Measurements from ENCODE around the gene GFOD1.

DNA sequence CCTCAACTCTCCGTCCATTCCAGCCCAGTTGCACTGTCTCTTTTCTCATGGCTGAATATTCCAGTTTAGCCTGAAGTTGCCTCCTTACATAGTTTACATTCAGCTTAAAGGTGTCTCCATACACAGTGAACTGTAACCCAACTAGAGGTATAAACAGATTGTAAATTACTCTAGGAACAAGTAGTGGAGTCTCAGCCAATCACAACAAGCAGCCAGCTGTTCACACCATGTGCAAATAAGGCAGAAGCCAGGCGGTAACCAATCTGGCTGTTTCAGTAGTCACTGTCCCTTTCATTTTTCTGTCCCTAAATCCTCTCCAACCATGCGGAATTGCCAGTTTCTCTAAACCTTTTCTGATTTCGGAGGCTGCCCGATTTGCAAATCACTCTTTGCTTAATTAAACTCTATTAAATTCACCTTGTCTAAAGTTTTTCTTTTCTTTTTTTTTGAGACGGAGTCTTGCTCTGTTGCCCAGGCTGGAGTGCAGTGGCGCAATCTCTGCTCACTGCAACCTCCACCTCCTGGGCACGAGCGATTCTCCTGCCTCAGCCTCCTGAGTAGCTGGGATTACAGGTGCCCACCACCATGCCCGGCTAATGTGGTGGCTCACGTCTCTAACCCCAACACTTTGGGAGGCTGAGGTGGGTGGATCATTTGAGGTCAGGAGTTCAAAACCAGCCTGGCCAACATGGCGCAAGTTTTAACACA lies 37.6 kb upstream of the GFOD1 start:
- no peak for TF ChIP-seq CTCF (conservative IDR thresholded peaks at IDR 0.05; ENCODE audit: low read length)
- TF ChIP-seq EZH2phosphoT487 (IDR thresholded peaks at IDR 0.05; ENCODE audit: borderline replicate concordance), result no peak
